GM13976 (cell line): Measurements from ENCODE around the gene KCNG2.

Experiments used
- DNase-seq: peaks from one replicate; pipeline ENCODE4 v3.0.0; 2012; ENCODE audit warnings: low spot score
- CTCF ChIP-seq: IDR thresholded peaks from 2 replicates; pipeline ENCODE4 v1.5.1; 2012; ENCODE audit warnings: borderline replicate concordance, mild to moderate bottlenecking; ENCODE audit not compliant: insufficient read depth; ENCODE audit errors: extremely low read depth, missing control alignments, control extremely low read depth
- in situ Hi-C: fragments of 300-500 bp; cut with MboI; formaldehyde crosslinking; loops from one replicate; pipeline ENCODE4 v1.12.0; 2022; ENCODE audit warnings: low sequenced_read_pairs, mixed read lengths, inconsistent platforms; ENCODE audit not compliant: unreplicated experiment

Gene KCNG2

GRCh38 chr18:79851950-79852349 lies 54.2 kb downstream of the KCNG2 start:
- in situ Hi-C loops: no loop called here
- DNase-seq: no peak
- no peak for TF ChIP-seq CTCF

GRCh38 chr18:79852561-79853302 lies 55.0 kb downstream of the KCNG2 start:
- DNase-seq: peak; percentile 26
- in situ Hi-C loops: no loop called here
- TF ChIP-seq CTCF: no peak

- TF ChIP-seq CTCF: no peak
- peak; percentile 27 for DNase-seq
- in situ Hi-C loops: no loop called here
Measured at GRCh38 chr18:79853303-79853992, 55.7 kb downstream of the KCNG2 start.

- in situ Hi-C loops: no loop called here
- DNase-seq: no peak
- no peak for TF ChIP-seq CTCF
Measured at GRCh38 chr18:79853993-79854364, 56.2 kb downstream of the KCNG2 start.

- in situ Hi-C loops: no loop called here
- DNase-seq: peak; percentile 74
- TF ChIP-seq CTCF: no peak
Measured at GRCh38 chr18:79855147-79855933, 57.6 kb downstream of the KCNG2 start.

- no peak for TF ChIP-seq CTCF
- in situ Hi-C loops: no loop called here
- DNase-seq: peak; percentile 77
Measured at GRCh38 chr18:79856119-79857007, 58.6 kb downstream of the KCNG2 start.
